NCI-H146 (cell line): ENCODE results near the gene PCBD1.
"Not testable (repeated sequence)": the region's sequence is repeated elsewhere in the genome, so short reads cannot be mapped to it uniquely, and the experiment has no call there.

Experiments
- DNase-seq: peaks from one replicate; lab custom pipeline; 2025; lab: John Stamatoyannopoulos, UW

PCBD1 gene

DNA sequence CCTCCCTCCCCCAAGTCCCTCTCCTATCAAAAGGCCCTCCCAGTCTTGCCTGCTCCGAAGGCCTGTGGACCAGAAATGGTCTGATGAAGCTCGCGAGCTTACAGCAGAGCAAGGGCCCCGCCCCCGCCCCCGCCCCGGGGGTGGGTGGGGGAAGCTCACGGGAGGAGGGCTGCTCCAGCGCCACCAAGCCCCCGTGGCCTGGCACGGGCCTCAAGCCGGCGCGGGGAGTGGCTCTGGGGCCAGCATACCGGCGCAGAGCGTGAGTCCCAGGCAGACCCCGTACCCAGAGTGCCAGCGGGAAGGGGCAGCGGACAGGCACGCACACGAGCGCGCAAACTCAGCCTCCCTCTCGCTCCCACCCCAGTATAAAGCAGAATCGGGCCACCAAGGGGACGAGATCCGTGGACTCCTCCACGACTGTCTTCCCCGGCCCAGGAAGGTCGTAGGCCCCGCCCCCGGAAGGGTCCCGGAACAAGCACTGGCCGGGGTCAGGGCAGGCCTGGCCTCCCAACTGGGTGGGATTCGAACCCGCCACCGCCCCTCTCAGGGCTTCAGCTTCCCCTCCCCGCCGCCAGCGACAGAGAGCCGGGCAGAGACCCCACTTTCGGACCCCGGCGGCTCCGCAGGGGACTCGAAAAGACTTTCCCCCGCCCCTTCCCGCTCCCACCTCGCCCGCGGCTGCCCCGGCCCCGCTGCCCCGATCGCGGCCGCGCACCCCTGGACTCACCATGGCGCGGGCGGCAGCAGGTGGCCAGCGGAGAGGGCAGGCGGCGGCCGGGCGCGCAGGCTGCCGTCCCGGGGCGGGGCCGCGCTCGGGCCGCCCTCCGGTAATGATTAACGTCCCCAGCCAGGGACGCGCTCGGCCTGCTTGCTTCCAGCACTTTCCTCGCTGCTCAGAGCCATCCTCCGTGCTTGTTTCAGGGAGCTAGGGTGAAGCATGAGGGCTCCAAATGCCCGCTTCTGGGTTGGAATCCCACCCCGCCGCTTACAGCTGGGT is at the start of gene PCBD1:
TSS of gene PCBD1 (minus strand) at position 762 of the 997 bp plus-strand sequence. CDS start at position 730, 32 bp downstream.
- peak; percentile 88 for DNase-seq

DNA sequence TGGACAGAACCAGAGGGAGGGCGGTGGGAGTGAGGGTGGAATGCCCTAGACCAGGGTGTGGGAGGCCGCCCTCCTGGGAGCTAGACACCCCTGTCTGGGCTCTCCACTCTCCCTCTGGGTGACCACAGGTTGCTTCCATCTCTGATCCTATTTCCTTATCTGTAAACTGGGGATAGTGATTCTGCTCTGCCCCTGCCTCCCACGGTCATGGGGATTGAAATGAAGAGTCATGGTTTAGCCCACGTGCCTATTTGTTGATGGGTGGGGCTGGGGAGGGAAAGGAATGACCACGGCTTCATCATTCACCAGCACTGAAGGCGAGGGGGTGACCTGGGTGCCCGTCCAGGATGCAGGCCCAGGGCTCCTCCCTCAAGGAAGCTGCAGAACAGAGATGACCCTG is 49.3 kb upstream of the PCBD1 start:
- no peak for DNase-seq

- no peak for DNase-seq
Measured at GRCh38 chr10:70936111-70936510, 47.7 kb upstream of the PCBD1 start.

- DNase-seq, result no peak
Measured at GRCh38 chr10:70935631-70936030, 47.3 kb upstream of the PCBD1 start.

DNA sequence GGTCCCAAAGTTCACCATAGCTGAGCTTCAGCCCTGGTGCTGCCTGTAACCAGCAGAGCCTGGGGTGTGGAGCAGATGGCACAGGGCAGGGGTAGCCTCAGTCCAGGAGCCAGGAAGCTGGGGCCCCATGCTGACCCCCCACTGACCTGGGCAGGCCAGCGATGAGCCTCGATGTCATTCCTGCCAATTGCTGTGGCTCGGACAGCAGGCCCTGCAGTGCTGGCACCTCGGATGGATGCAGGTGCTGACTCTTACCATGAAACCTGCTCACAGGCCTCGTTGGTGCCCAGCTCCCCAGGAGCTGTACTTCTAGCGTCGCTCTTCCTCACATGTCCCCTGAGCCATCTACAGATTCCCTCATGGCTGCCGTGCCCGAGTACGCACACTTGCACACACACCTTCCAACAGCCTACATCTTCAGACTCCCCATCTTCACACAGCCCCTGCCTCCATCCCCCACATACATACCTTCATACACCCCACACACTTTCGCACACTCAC is 46.8 kb upstream of the PCBD1 start:
- DNase-seq, result no peak

DNA sequence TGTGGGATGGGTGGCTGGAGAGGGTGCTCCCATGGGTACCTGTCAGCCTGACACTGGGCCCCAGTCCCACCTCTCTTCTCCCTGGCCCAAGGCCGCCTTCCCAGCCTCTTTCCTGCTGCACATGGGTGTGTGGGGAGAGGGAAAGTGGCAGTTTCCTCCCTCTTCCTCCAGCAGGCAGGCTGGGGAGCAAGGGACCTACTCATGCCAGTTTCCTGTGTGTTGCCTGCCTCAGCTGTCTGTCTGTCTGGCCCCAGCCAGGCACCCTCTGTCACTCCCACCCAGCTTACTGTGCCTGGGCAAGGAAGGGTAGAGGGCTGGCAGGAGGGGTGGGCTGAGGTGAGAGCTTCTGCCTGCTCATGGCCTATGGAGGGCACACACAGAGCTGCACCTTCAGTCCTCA is 46.3 kb upstream of the PCBD1 start:
- DNase-seq, result no peak

GRCh38 chr10:70932392-70933196 is 44.2 kb upstream of the PCBD1 start:
- DNase-seq, result no peak

DNA sequence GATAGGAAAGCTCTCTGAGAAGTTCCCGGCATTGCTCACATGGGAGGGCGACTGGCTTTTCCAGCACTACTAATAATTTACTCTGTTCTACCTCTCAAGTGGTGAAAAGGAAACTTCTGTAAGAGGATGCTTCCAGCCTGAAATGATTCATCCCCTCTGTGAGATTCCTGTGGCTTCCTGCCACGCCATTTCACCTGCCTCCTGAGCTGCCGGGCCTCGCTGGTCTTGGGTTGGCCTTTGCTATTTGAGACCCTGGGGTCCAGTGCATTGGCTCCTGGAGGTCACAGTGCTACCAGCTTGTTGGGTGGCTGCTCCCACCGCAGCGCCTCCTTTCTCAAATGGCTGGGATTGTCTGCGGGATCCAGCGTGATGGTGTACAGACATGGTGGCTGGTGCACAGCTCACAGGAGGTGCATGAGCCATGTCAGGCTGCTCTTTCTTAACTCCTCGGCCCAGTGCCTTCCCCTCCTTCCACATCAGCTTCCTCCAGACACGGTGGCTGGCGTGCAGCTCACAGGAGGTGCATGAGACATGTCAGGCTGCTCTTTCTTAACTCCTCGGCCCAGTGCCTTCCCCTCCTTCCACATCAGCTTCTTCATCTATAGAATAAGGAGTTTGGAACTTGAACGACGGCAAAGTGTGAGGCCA is 42.9 kb upstream of the PCBD1 start:
- no peak for DNase-seq

DNA sequence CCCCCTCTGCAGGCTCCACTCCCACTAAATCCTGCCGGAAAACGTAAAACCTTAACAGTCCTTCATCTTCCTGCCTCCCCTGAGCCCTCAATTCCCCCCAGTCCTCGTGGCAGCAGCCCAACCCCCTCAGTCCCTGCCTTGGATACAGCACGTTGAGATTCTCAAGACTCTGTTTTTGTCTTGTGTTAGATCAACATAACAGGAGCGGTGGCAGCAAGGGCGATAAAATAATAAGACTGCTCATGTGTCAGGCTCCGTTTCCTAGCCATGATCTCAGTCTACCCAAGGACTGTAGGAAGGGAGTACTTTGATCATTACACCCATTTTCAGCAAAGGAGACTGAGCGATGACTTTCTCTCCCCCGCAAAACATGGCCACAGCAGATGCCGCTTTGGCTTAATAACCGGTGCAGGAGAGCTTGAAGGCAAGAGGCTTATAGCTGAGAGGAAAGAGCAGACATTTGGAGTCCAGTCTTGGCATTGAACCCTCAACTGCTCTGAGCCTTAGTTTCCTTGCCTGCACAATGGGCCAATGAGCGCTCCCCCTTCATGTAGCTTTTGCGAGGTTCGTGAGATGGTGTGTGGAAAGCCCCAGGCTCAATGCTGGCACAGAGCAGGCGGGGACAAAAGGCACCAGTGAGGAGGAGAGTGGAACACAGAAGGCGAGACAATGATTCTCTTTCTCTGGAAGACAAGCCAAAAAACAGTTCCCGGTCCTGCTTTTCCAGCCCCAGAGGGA is 42.1 kb upstream of the PCBD1 start:
- DNase-seq, result no peak

- DNase-seq, result no peak
Measured at GRCh38 chr10:70928140-70928539, 39.8 kb upstream of the PCBD1 start.

DNA sequence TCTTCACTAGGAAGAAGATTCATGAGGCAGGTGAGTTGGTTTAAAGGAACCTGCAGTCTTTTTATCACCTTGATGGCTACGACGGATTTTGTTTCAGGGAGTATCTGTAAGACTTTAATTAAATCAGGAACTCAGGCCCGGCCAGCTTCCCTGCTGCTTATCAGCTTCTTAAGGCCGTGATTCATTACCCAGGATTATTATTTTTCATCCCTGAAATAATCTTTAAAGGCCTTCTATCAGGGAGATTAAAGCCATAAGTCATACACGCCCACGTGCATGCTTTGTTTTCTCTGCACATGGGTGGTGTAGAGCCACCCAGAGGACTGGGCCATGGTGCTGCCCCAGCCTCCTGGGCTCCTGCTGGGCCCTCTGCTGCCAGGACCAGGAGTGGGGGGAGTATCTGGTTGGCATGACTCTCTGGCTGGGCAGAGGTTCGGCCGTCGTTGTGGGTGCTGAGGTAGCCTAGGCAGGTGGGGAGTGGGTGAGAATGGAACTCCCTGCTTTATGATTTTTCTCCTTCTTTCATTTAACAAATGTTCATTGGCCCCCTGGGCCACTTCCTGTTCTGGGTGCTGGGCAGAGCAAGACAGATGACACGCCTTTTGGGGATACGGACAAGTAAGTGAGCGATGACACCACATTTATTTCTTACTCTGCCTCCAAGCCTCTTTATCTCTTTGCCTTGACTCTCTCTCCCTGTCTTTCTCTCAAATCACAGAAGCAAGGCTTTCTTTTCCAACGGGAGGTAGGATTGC is 39.0 kb upstream of the PCBD1 start:
- no peak for DNase-seq

GRCh38 chr10:70926226-70927000 is 38.0 kb upstream of the PCBD1 start:
- no peak for DNase-seq

GRCh38 chr10:70925377-70926225 is 37.2 kb upstream of the PCBD1 start:
- peak; percentile 39 for DNase-seq

DNA sequence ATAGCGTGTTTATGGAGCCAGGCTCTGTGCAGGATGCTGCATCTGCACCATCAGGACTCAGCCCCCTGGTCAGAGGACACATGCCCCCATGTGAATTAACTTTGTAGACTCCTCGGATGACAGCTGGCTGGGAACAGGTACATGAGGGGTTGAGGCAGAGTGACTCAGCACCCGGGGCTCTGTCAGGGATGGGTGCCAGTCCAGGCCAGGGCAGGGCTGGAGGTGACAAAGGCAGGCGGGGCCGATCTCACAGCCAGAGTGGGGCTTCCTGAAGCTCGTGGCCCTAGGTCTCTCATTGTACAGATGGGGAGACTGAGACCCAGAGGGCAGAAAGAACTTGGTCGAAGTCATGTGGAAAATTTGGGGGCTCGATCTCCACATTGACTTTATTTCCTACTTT is 35.3 kb upstream of the PCBD1 start:
- no peak for DNase-seq

DNA sequence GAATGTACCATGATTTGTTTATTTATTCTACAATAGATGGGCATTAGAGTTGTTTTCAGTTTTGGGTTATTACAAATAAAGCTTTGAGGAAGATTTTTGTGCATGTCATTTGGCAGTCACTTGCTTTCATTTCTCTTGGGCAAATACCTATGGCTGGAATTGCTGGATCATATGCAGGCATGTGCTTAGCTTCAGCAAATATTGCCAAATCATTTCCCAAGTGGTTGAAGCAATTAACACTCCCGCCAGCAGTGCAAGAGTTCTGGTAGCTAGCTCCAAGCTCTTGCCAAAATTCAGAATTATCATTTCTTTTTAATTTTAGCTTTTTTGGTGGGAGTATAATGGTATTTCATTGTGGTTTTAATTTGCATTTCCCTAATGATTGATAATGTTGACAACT is 32.9 kb upstream of the PCBD1 start:
- DNase-seq, result no peak

DNA sequence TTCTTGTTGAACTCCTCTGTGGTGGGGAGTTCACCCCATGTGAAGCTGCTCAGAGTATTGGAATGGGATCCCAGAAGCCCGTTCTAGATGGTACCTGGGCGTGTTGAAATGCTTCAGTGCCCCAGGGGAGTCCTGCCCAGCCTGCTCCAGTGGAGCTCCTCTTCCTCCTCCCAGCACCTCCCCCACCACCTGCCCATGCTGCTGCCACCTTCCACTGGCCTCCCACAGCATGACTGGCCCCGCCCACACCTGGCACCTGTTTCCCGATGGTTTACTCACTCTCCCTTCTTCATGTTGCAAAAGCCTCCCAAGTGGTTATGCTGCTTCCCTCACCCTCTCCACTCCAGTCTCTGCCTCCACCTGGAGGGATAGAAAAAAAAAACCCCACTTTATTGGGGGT is 32.2 kb upstream of the PCBD1 start:
- DNase-seq, result peak; percentile 43

DNA sequence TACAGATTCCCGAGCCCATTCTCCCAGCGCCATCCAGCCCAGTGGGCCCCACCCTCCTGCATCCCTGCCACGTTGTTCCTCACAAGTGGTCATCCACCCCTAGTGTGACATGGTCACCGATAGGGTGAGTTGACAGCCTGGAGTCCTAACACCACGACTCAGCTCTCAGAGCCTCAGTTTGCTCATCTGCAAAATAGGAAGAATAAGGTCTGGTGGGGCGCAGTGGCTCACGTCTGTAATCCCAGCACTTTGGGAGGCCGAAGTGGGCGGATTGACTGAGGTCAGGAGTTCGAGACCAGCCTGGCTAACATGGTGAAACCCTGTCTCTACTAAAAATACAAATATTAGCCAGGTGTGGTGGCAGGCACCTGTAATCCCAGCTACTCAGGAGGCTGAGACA is 31.5 kb upstream of the PCBD1 start:
- DNase-seq, result not testable (repeated sequence)

GRCh38 chr10:70918851-70919530 is 30.6 kb upstream of the PCBD1 start:
- DNase-seq, result peak; percentile 58
